Smooth muscle cell of the brain vasculature (primary cell): ENCODE results near the gene ADCK1.
"Not testable (repeated sequence)": the region's sequence is repeated elsewhere in the genome, so short reads cannot be mapped to it uniquely, and the experiment has no call there.

Source experiments
- DNase-seq: peaks from one replicate; pipeline ENCODE4 v3.0.0-alpha.2; 2012; ENCODE audit warnings: low read depth, low spot score

The ADCK1 gene

DNA sequence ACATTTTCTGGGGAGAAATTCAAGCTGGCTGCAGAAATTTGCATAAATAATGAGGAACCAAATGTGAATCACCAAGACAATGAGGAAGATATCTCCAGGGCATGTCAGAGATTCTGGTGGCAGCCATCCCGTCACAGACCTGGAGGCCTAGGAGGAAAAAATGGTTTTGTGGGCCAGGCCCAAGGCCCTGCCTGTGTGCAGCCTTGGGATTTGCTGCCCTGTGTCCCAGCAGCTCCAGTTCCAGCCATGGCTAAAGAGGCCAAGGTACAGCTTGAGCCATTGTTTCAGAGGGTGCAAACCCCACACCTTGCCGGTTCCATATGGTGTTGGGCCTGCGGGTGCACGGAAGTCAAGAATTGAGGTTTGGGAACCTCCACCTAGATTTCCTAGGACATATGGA is 147.5 kb downstream of the ADCK1 start:
- no peak for DNase-seq

DNA sequence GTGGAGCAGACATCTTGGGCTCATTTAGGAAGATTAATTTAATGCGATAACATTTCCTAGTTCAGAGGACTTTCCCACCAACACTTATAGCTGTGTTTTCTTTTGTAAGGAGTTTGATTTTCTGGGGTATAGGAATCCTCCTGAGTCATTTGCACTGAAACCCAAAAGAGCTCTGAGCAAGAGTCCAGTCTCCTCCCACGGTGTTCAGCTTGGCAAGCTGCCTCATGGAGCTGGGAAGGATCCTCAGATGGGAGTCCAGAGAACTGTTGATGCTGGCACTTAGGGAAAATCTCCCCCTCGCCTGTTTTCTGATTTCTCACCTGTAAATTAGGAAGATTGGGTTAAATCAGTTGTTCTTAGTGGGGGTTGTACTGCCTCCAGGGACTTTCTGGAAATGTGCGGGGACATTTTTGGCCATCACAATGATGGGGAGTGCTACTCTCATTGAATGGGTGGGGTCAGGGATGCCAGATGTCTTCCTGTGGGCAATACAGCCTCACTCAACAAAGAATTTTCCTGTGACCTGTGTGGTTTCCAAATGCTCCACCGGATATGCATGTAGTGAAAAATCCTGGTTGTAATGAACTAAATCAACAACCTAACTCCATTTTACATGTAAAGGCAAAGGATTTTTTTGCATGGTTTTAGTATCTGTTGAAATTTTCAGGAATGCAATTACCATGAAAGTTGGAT is 150.6 kb downstream of the ADCK1 start:
- DNase-seq, result no peak

DNA sequence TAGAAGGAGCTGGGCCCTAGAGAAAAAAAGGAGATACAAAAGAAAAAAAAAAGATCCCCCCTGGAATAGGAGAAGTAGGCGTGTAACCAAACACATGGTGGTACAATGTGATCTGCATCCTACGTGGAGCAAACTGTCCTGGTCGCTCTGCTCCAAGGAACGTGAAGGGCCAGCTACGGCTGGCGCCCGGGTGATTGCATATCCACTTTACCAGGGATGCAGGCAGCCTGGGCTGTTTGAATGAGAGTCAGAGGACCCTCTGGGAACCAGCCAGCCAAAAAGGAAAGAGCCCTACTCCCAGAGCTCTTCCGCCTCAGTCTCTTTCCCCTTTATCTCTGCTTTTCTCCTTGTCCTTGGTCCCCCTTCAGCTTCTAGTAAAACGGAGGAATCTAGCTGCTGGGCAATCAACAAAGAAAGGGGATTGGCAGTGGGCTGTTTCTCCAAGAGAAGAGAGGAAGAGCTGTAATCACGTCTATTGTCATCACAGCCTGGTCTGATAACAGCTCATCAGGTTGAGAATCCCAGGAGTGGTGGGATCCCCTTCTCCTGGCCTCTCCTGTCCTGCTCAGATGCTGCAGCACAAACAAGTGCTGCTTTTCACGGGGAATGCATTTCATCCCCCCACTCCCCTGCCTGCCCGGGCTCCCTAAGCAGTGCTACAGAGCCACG is 156.0 kb downstream of the ADCK1 start:
- no peak for DNase-seq

DNA sequence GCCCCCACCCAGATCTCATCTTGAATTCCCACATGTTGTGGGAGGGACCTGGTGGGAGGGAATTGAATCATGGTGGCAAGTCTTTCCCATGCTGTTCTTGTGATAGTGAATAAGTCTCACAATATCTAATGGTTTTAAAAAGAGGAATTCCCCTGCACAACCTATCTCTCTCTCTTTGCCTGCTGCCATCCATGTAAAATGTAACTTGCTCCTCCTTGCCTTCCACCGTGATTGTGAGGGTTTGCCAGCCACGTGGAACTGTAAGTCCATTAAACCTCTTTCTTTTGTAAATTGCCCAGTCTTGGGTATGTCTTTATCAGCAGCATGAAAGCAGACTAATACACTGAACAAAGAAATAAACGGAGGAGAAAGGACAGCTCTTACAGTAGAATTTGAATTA is 159.8 kb downstream of the ADCK1 start:
- DNase-seq, result not testable (repeated sequence)

DNA sequence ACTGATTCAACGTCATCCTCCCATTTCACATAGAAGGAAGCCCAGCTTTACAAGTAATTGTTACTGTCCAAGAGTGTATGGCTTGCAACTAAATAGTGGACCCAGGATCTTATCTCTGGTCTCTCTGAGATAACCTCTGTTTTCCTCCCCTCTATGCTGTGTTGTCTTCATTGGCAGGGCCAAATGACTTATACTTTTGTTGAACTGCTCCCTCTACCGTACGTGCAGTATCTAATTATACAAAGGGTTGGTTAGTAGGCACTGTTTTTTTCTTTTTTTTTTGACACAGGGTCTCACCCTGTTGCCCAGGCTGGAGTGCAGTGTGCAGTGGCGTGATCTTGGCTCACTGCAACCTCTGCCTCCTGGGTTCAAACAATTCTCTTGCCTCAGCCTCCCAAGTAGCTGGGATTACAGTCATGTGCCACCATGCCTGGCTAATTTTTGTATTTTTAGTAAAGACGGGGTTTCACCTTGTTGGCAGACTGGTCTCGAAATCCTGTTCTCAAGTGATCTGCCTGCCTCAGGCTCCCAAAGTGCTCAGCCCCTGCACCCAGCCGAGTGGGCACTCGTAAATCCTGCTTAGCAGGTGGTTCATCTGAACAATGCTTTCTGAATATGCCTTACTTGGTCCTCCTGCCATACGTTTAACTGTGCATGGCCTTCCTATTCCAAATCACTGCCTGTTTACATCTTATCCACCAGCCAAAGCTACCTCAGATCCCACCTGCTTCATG is 162.1 kb downstream of the ADCK1 start:
- no peak for DNase-seq

DNA sequence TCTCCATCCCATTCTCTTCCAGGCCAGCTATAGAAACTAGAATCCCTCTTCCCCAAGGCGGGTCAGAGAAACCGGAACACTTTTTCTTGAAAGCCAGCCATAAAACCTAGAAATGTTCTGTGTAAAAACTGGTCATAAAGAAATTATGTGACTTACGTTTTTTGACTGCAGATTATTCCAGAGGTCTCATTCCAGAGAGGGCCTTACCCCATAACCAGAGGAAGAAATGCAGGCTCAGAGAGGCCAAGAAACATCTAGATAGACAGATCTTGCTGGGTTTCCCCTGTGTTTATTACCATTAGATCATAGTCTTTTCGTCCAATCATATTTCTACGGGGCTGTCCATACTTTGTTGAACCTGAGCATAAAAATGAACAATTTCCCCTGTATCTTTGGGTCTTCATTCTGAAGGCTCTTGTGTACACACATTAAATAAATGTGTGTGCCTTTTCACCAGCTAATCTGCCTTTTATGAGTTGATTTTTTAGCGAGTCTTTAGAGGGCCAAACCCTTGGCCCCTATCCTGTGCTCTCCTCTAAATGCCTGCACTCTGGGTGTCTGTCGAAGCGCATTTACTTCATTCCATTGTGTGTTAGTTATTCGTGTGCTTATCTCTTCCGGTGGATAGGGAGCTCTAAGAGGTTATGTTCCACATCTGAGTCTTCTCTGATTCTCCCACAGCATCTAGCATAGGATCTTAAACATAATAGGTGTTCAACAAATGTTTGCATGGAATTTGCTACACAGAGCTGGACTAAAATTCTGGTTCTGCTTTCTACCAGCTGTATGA is 163.0 kb downstream of the ADCK1 start:
- no peak for DNase-seq

DNA sequence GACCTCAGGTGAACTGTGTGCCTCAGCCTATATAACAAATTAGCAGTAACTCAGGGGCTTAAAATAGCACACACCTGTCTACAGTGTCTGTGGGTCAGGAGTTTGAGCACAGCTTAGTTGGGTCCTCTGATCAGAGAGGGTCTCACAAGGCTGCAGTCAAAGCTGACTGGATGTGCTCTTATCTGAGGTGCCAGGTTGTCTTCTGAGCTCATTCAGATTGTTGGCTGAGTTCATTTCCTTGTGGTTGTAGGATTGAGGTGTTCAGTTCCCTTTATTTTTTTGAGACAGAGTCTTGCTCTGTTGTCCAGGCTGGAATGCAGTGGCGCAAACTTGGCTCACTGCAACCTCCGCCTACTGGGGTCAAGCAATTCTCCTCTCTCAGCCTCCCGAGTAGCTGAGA is 164.7 kb downstream of the ADCK1 start:
- no peak for DNase-seq

DNA sequence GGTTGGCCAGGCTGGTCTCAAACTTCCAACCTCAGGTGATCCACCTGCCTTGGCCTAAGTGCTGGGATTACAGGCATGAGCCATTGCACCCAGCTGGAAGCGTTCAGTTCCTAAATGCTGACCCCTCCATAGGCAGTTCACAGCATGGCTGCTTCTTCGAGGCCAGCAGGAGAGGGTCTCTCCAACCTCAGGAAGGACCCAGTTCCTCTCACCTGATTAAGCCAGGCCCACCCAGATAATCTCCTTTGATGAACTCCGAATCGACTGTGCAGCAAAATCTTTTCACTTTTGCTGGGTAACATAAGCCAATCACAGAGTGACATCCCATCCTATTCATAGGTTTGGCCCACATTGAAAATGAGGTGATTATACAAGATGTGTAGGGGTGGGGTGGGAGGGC is 165.1 kb downstream of the ADCK1 start:
- DNase-seq, result no peak

DNA sequence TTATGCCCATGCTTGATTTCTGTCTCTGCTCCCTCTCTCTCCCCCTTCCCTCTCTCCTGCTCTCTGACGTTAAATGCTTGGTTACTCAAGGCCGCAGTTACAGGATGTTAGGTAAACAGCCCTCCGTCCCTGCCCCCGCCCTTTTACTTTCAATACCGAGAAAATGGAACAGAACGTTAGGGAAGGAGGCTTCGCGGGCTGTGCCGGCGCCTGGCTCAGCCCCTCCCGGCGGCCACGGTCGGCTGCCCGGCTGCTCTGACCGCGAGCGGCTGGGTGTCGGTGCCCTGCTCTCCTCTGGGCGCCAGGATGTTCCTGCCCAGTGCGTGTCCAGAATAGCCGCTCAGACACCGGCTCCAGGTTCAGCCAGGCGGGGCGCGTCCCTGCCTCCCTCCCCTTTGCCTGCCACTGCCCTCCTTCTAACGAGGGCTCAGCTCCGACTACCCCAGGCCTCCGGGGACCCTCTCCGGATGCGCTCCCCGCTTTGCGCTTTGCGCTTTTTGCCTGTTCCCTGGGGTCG is 166.1 kb downstream of the ADCK1 start:
- no peak for DNase-seq

DNA sequence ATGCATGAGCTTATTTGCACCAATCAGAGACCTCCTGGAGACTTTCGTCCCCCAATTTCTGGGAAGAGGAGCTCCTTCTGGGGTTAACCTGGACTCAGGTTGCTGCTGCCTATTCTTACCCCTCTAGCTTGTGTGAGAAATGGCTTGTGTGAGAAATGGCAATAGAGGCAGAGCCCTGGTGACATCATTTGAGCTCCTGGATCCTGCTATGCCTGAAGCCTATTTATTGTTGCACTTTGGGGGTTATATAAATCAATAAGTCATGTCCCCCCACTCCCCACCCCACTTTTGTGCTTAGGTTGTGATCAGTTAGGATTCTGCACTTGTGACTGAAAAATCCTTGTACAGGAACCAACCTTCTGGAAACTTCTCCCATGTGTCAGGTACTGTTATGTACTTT is 167.2 kb downstream of the ADCK1 start:
- DNase-seq, result no peak

DNA sequence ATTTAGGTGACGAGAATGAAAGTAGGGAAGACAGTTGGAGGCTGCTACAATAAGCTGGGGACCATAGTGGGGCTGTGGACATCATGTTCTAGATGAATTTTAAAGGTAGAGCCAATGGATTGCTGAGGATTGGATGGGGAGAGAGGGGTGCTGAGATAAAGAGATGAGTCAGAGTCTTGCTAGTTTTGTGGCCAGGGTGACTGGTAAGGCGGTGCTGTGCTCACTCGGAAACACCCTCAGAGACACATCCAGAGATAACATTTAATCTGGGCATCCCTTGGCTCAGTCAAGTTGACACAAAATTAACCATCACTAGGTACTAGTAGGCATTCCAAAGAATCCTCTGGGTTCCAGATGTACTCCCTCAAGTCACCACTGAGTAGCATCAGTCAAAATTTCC is 170.7 kb downstream of the ADCK1 start:
- no peak for DNase-seq

DNA sequence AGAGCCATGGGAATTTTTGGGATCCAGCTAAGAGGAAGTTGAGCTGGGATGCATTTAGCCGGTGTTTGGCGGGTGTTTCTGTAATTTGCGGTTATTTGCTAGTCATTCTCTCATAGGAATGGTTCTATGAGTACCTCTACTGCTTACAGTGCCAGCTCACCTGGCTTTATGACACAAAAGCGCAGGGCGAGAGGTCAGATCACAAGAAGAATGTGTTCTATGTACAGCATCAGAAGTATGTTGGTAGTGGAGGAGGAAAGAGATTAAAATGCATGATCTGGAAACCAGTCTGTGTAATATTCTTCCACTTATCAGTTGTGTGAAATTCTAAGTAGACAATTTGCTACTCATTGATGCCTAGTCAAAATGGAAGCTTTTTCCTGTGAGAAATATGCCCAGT is 173.3 kb downstream of the ADCK1 start:
- no peak for DNase-seq

DNA sequence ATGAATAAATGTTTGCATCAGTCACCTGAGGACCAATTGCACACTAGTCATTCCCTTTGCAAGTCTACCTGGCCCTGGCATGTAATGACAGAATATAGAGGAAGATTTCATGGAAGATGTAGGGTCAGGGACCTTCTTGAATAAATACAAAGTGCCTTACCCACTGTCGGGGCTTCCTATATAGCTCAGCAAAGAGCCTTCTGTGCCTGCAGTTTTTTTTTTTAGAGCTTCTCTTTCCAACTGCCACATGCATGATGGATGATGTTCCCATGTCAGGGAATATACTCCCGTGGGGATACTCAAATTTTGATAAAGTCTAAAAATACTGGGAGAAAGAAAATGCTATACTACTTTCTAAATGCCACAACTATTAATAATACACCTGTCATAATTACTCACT is 176.7 kb downstream of the ADCK1 start:
- no peak for DNase-seq

DNA sequence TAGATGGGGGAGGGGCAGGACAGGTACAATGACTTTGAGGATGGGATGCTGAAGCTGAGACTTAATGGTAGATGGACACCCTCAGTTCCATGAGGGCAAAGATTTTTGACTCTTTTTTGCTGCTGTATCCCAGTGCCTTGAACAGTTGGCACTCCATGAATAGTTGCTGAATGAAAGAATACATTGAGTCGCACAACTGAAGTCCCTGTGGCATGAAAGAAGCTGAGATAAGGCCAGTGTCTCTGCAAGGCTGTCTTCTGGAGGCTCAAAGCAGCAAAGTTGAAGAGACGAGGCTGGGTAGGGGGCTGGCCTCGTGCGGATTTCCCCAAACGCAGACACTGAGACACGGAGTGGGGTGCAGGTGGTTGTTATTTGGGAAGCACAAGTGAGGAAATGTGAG is 179.3 kb downstream of the ADCK1 start:
- no peak for DNase-seq

DNA sequence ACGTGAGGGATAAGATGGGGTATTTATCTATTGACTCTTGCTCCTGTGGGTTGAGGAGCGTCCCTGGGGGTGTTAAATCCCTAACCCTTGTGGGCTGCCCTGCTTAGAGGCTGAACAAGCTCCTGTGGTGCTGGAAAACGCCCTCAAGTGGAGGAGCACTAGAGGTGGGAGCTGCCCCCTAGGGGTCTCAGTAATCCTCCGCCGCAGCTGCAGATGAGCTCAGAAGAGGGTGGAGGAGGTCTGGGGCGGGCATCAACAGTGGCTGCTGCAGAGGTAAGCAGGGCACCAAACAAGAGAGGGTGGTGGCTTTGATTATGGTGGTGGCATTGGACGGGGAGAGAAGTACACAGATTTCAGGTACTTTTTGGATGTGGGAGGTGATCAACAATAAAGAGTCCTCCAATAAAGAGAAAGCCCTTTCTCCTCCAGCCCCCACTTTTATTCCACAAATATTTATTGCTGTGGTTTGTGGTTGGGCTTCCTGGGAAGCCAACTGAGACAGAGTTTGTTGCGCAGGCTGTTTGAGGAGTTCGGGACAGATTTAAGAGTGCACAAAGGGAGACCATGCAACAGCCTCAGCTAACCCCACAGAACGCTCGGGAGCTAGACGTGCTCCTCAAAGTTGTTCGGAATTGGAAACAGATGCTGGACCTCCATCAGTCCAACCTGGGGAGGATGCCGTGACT is 179.9 kb downstream of the ADCK1 start:
- no peak for DNase-seq

DNA sequence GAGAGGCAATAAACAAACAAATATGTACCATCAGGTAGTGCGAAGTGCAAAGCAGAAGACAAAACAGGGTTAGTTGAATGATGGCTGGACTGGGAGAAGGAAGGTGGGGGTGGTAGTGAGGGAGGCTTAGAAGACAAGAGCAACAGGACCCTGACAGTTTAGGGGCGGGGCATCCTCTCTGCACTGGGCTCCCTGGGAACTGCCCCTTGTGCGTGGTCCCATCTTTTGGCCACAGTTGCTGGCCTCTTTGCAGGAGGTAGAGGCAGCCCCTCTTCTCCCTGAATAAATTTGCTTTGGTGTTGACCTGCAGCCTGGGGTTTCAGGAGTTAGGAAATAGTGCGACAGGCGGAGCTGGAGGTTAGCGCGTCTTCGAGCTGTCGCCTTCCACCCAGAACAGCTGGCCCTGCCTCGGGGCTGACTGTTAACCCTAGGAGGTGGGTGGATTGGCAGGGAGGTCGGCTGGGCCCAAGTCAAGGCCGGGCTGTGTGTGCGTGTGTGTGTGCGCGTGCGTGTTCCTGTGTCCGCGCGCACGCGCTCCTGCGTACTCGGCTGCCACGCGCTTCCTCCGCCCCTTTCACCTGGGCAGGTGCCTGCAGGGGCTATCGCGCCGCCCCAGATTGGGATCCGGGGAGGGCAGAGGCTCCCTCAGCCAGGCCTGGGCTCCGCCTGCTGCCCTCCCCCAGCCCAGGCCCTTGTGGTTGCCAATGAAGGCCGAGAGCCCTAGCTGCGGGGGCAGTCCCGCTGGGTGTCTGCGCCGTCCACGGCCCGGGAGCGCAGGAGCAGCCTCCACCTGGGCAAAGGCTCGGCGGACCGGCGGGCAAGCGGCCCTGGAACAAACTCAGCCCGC is 180.8 kb downstream of the ADCK1 start:
- DNase-seq, result no peak
